Activated CD4-positive, alpha-beta memory T cell treated with anti-CD3 and anti-CD28 coated beads for 36 hours (primary cell): ENCODE results near the gene RGPD3. TPM values are rescaled to one million over a fixed set of nuclear protein-coding genes. Genes with fewer than 3 reads are reported as not detected.

Experiments used
- CTCF ChIA-PET: fragments of 350-600 bp; sonication (Branson Sonifier 250); formaldehyde crosslinking; loops from one replicate; lab custom pipeline; 2021; ENCODE audit warnings: antibody characterized with exemption, inconsistent platforms; lab: Charles Lee
- POLR2A ChIA-PET: fragments of 350-600 bp; sonication (Branson Sonifier 250); formaldehyde crosslinking; loops from one replicate; lab custom pipeline; 2021; ENCODE audit warnings: antibody characterized with exemption; lab: Charles Lee
- DNase-seq: peaks from one replicate; pipeline ENCODE4 v3.0.0-alpha.2; 2020
- H3K27ac Mint-ChIP-seq: one replicate; pipeline ENCODE4 v1.8.0; 2021; ENCODE audit warnings: mixed read lengths
- H3K27me3 Mint-ChIP-seq: one replicate; pipeline ENCODE4 v1.8.0; 2021; ENCODE audit warnings: mixed read lengths
- H3K36me3 Mint-ChIP-seq: one replicate; pipeline ENCODE4 v1.8.0; 2021; ENCODE audit warnings: mixed read lengths
- H3K4me1 Mint-ChIP-seq: one replicate; pipeline ENCODE4 v1.8.0; 2021; ENCODE audit warnings: low read depth, mixed read lengths
- H3K4me3 Mint-ChIP-seq: one replicate; pipeline ENCODE4 v1.8.0; 2021; ENCODE audit warnings: mild to moderate bottlenecking, mixed read lengths
- H3K9me3 Mint-ChIP-seq: one replicate; pipeline ENCODE4 v1.8.0; 2021; ENCODE audit warnings: mixed read lengths
- intact Hi-C: fragments of 100-400 bp; cut with micrococcal nuclease; formaldehyde crosslinking; loops from one replicate; pipeline ENCODE4 v1.15.1; 2023
- total RNA-seq, 2 experiments: library from RNA; stranded (reverse); gene quantifications; one replicate each; pipeline ENCODE4 v1.2.3, GENCODE V29; 2021

RGPD3 gene
- total RNA-seq, 2 experiments from 2014 or later = 0.24 to 0.31 TPM

DNA sequence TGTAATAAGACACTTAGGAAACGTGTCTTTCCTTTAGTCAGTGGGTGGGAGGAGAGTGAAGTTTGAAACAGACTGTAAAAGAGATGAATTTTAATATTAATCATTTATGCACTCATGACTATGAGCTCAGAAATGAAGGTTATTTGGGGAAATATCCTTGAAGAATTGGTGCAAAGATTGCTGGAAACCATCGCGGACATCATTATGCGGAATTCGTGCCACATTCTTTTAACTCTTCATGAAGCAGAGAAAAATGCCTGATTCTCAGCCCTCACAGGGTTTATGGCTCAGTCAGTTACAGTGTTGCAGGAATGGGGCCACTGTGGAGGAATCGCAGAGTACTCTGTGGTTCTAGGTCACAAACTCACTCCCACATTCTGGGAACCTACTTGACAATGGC lies 109.7 kb downstream of the RGPD3 start:
- CTCF ChIA-PET = interaction anchor here (1.0 kb wide), 1 partner anchor 254 kb away, joined by 3 read pairs; no protein-coding TSS in a partner anchor

GRCh38 chr2:106358081-106358480 lies 110.1 kb downstream of the RGPD3 start:
- no peaks in the 10 kb centered on the region for H3K9me3 Mint-ChIP-seq
- no peaks in the 10 kb centered on the region for H3K4me1 Mint-ChIP-seq
- peaks cover 1% of the 10 kb centered on the region for H3K36me3 Mint-ChIP-seq
- peaks cover 15% of the 10 kb centered on the region for H3K27me3 Mint-ChIP-seq
- no peak overlapping the region for H3K27ac Mint-ChIP-seq
- ChIA-PET POLR2A (interaction anchor here (1.0 kb wide), 1 partner anchor 198 kb away, joined by 3 read pairs; no protein-coding TSS in a partner anchor), CTCF (interaction anchor here (1.0 kb wide), 1 partner anchor 254 kb away, joined by 3 read pairs; no protein-coding TSS in a partner anchor)
- no peak for DNase-seq
- intact Hi-C loops = no loop called here
- H3K4me3 Mint-ChIP-seq = no peak overlapping the region

More for the DNA sequence above, 109.7 kb downstream of the RGPD3 start:
- Mint-ChIP-seq H3K27ac (no peak overlapping the region), H3K4me1 (no peaks in the 10 kb centered on the region), H3K27me3 (peaks cover 15% of the 10 kb centered on the region), H3K9me3 (no peaks in the 10 kb centered on the region), H3K36me3 (peaks cover 1% of the 10 kb centered on the region), H3K4me3 (no peak overlapping the region)
- no peak for DNase-seq
- intact Hi-C loops = no loop called here
- POLR2A ChIA-PET = interaction anchor here (1.0 kb wide), 1 partner anchor 198 kb away, joined by 3 read pairs; no protein-coding TSS in a partner anchor

GRCh38 chr2:106356291-106356690 lies 111.9 kb downstream of the RGPD3 start:
- Mint-ChIP-seq H3K27ac (no peak overlapping the region), H3K9me3 (no peaks in the 10 kb centered on the region), H3K4me3 (no peak overlapping the region), H3K27me3 (peaks cover 12% of the 10 kb centered on the region), H3K4me1 (no peaks in the 10 kb centered on the region), H3K36me3 (peaks cover 1% of the 10 kb centered on the region)
- ChIA-PET POLR2A (no interaction called here), CTCF (no interaction called here)
- intact Hi-C loops = no loop called here
- no peak for DNase-seq

- H3K9me3 Mint-ChIP-seq = no peaks in the 10 kb centered on the region
- peaks cover 1% of the 10 kb centered on the region for H3K36me3 Mint-ChIP-seq
- intact Hi-C loops = no loop called here
- H3K27me3 Mint-ChIP-seq = peaks cover 5% of the 10 kb centered on the region
- no peak overlapping the region for H3K27ac Mint-ChIP-seq
- ChIA-PET CTCF (no interaction called here), POLR2A (no interaction called here)
- peaks cover 1% of the 10 kb centered on the region for H3K4me1 Mint-ChIP-seq
- H3K4me3 Mint-ChIP-seq = no peak overlapping the region
- DNase-seq = no peak
These were observed 114.5 kb downstream of the RGPD3 start for GRCh38 chr2:106353676-106354075.

DNA sequence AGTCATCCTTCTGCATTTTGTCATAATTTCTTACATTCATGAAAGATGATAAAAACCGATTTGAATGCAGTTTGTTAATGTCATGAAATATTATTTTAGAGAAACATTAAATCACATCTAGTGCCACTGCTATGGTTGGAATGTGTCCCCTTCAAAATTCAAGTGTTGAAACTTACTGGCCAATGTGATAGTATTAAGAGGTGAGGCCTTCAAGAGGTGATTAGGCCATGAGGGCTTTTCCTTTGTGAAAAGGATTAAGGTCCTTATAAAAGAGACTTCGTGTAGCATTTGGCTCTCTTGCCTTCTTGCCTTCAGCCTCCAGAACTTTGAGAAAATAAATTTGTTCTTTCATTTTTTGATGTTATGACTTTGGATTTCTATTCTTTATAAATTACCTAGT lies 117.2 kb downstream of the RGPD3 start:
- DNase-seq = no peak
- Mint-ChIP-seq H3K4me1 (peaks cover 10% of the 10 kb centered on the region), H3K9me3 (no peaks in the 10 kb centered on the region), H3K27me3 (peaks cover 5% of the 10 kb centered on the region), H3K27ac (no peak overlapping the region), H3K4me3 (no peak overlapping the region), H3K36me3 (peaks cover 1% of the 10 kb centered on the region)
- intact Hi-C loops = no loop called here
- ChIA-PET CTCF (no interaction called here), POLR2A (no interaction called here)

- POLR2A ChIA-PET = no interaction called here
- Mint-ChIP-seq H3K9me3 (peaks cover 3% of the 10 kb centered on the region), H3K4me3 (no peak overlapping the region), H3K36me3 (no peaks in the 10 kb centered on the region), H3K27ac (no peak overlapping the region), H3K27me3 (no peaks in the 10 kb centered on the region), H3K4me1 (peaks cover 10% of the 10 kb centered on the region)
- no peak for DNase-seq
- CTCF ChIA-PET = no interaction called here
- intact Hi-C loops = no loop called here
These were observed 123.9 kb downstream of the RGPD3 start for GRCh38 chr2:106344302-106344701.

DNA sequence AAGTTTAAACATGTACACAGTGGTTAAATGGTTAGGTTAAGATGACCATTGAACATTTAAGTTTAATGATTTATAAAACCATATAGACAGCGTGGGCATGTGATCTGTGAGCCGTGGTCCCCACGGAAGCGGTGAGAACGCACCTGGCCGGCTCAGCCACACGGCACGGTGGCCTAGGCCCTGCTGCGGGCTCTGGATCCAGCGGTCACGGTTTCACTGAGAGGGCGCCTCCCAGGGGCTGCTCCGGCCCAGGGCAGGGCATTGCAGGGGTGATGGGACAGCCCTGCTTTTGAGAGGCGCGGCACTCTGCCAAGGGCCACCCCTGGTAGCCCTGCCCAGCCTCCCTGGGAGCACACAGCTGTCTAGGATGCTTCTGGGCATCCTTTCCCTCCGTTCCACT lies 124.9 kb downstream of the RGPD3 start:
- H3K27me3 Mint-ChIP-seq = no peaks in the 10 kb centered on the region
- intact Hi-C loops = no loop called here
- no peak overlapping the region for H3K27ac Mint-ChIP-seq
- DNase-seq = no peak
- POLR2A ChIA-PET = no interaction called here
- CTCF ChIA-PET = no interaction called here
- peaks cover 5% of the 10 kb centered on the region for H3K4me1 Mint-ChIP-seq
- H3K36me3 Mint-ChIP-seq = no peaks in the 10 kb centered on the region
- no peak overlapping the region for H3K4me3 Mint-ChIP-seq
- H3K9me3 Mint-ChIP-seq = peaks cover 3% of the 10 kb centered on the region

- CTCF ChIA-PET = no interaction called here
These were observed 125.4 kb downstream of the RGPD3 start for GRCh38 chr2:106342831-106343251.

DNA sequence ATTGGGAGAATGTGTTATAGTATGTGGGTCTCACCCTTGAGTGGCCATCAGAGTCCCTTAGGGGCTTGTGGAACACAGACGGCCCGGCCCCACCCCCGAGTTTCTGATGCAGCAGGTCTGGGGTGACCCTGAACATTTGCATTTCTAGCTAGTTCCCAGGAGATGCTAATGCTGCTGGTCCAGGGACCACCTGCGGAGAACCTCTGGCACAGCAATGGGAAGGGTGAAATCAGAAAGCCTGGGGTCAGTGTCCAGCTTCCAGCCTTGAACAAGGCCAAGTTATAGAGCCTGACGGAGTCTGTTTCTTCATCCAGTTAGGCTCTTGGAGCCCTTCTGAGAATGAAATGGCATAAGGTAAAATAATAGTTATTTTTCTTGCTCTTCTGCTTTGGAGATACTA lies 126.5 kb downstream of the RGPD3 start:
- ChIA-PET CTCF (no interaction called here), POLR2A (no interaction called here)
- no peaks in the 10 kb centered on the region for H3K4me1 Mint-ChIP-seq
- H3K4me3 Mint-ChIP-seq = no peak overlapping the region
- no peaks in the 10 kb centered on the region for H3K36me3 Mint-ChIP-seq
- no peak for DNase-seq
- no peak overlapping the region for H3K27ac Mint-ChIP-seq
- H3K27me3 Mint-ChIP-seq = no peaks in the 10 kb centered on the region
- intact Hi-C loops = no loop called here
- H3K9me3 Mint-ChIP-seq = peaks cover 3% of the 10 kb centered on the region

More at GRCh38 chr2:106342831-106343251, 125.4 kb downstream of the RGPD3 start:
- H3K4me1 Mint-ChIP-seq = peaks cover under 1% of the 10 kb centered on the region
- DNase-seq = no peak
- H3K27me3 Mint-ChIP-seq = no peaks in the 10 kb centered on the region
- no peak overlapping the region for H3K27ac Mint-ChIP-seq
- intact Hi-C loops = no loop called here
- H3K9me3 Mint-ChIP-seq = peaks cover 3% of the 10 kb centered on the region
- no peaks in the 10 kb centered on the region for H3K36me3 Mint-ChIP-seq
- H3K4me3 Mint-ChIP-seq = no peak overlapping the region
- POLR2A ChIA-PET = no interaction called here

Other genes starting within 250 kb of the RGPD3 start
- gene CD8B2, start 19.0 kb upstream of the RGPD3 start, total RNA-seq = under 1 TPM; 0.07 to 0.19 TPM